ENCODE data around the gene MVB12B. TPM values are rescaled to one million over a fixed set of nuclear protein-coding genes. Genes with fewer than 3 reads are reported as not detected.
A peak's percentile ranks its signal among the peaks of the same experiment; 100 is the strongest.

Gene MVB12B
- total and polyA plus RNA-seq, 2 of the 13 experiments (the other 11 are each of a cell fraction or from before 2014, with no cell fraction given), result 12.1 to 30.1 TPM

GRCh38 chr9:126398403-126399058 lies 71.9 kb downstream of the MVB12B start (continued):
- TF ChIP-seq RAD21 (CRISPR knock-in tag; IDR thresholded peaks at IDR 0.05) (peak; percentile 94), ZBTB43 (CRISPR knock-in tag; conservative IDR thresholded peaks at IDR 0.05) (no peak), ARID2 (CRISPR knock-in tag; IDR thresholded peaks at IDR 0.05; ENCODE audit: borderline replicate concordance) (no peak), IRF1 (CRISPR knock-in tag; IDR thresholded peaks at IDR 0.05; ENCODE audit: low read depth) (no peak), GATAD2A (CRISPR knock-in tag; IDR thresholded peaks at IDR 0.05) (peak; percentile 36; the same call in 1 of the 2 replicates), KDM6A (CRISPR knock-in tag; IDR thresholded peaks at IDR 0.05; ENCODE audit: low read depth) (no peak), ZNF546 (CRISPR knock-in tag; conservative IDR thresholded peaks at IDR 0.05) (no peak), SSRP1 (CRISPR knock-in tag; IDR thresholded peaks at IDR 0.05) (0 out of 2 replicates have a peak, but pooled peaks have one; percentile 46), BRD4 (CRISPR knock-in tag; IDR thresholded peaks at IDR 0.05) (no peak), GPBP1L1 (CRISPR knock-in tag; IDR thresholded peaks at IDR 0.05) (no peak), ZNF503 (CRISPR knock-in tag; IDR thresholded peaks at IDR 0.05) (no peak), TEAD3 (CRISPR knock-in tag; optimal IDR thresholded peaks at IDR 0.05; ENCODE audit: borderline replicate concordance) (peak; percentile 86), ZBTB42 (CRISPR knock-in tag; IDR thresholded peaks at IDR 0.05) (no peak; the same call in 1 of the 2 replicates), HNRNPLL (IDR thresholded peaks at IDR 0.05; ENCODE audit: low read depth, low read length, poor library complexity, severe bottlenecking) (peak; percentile 34), TBX3 (IDR thresholded peaks at IDR 0.05; ENCODE audit: borderline replicate concordance) (no peak), ZNF598 (CRISPR knock-in tag; IDR thresholded peaks at IDR 0.05; ENCODE audit: borderline replicate concordance) (no peak), IKZF4 (CRISPR knock-in tag; IDR thresholded peaks at IDR 0.05; ENCODE audit: borderline replicate concordance, low read depth, not compliant biosample characterization) (no peak), ETV6 (CRISPR knock-in tag; conservative IDR thresholded peaks at IDR 0.05) (no peak), NCOA1 (CRISPR knock-in tag; IDR thresholded peaks at IDR 0.05) (no peak), GATAD1 (CRISPR knock-in tag; IDR thresholded peaks at IDR 0.05) (no peak), ZNF605 (CRISPR knock-in tag; IDR thresholded peaks at IDR 0.05) (peak; percentile 61; the same call in 1 of the 2 replicates), ZFP36L2 (CRISPR knock-in tag; IDR thresholded peaks at IDR 0.05) (no peak)
